Cerebellar nuclear complex (tissue), 1 donor: ENCODE measurements around the gene ORC3.
A peak's percentile ranks its signal among the peaks of the same experiment; 100 is the strongest.
"Not testable (repeated sequence)": the region's sequence is repeated elsewhere in the genome, so short reads cannot be mapped to it uniquely, and the experiment has no call there.

Source experiments
- DNase-seq, 2 experiments: peaks; one replicate each; lab custom pipeline; 2025; lab: John Stamatoyannopoulos, UW

Gene ORC3

GRCh38 chr6:87697581-87698546, 107.9 kb downstream of the ORC3 start:
- no peak for DNase-seq

- DNase-seq, result no peak
Measured at GRCh38 chr6:87698547-87699006, 108.6 kb downstream of the ORC3 start.

- no peak for DNase-seq
Measured at GRCh38 chr6:87699576-87699975, 109.6 kb downstream of the ORC3 start.

DNA sequence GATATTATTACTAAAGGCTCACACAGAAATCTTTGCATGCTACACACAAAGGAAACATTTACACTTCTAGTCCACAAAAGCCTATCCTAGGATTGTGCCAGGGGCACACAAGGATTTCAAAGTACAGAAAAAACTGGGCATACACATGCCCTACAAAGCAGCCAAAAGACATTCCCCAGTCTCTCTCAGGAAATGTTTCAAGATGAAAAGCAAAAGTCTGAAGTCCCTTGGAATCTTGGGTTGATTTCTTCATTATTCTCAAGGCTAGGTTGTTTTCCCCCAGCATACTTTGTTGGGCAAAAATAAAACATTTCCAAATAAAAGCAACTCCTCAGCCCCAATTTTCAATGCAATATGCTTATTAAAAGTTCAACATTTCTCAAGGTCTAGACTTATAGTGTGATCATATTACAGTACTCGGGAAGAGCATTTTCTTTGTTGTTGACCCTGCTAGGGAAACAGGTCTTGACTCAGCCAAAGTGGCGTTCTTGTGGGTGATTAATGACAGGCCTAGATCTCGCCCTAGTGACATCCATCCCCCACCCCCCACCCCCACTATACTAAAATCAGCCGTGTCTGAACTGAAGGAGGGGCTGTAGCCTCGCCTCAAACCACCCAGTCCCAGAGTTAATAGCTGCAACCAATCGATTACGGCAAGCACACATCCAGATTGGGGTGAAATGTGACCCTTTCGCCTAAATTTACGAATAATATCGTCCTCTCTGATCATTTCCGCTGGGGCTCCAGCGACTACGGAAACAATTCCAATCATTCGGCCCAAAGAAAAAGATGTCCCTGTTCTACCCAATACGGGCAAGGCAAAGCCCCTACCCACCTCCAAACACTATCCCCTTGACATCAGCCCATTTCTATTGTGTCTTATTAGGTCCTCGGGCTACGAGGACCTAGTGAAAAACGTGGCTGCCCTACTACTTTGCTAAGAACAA, 110.7 kb downstream of the ORC3 start:
- DNase-seq, result no peak

GRCh38 chr6:87701344-87701675, 111.4 kb downstream of the ORC3 start:
- DNase-seq, result no peak

DNA sequence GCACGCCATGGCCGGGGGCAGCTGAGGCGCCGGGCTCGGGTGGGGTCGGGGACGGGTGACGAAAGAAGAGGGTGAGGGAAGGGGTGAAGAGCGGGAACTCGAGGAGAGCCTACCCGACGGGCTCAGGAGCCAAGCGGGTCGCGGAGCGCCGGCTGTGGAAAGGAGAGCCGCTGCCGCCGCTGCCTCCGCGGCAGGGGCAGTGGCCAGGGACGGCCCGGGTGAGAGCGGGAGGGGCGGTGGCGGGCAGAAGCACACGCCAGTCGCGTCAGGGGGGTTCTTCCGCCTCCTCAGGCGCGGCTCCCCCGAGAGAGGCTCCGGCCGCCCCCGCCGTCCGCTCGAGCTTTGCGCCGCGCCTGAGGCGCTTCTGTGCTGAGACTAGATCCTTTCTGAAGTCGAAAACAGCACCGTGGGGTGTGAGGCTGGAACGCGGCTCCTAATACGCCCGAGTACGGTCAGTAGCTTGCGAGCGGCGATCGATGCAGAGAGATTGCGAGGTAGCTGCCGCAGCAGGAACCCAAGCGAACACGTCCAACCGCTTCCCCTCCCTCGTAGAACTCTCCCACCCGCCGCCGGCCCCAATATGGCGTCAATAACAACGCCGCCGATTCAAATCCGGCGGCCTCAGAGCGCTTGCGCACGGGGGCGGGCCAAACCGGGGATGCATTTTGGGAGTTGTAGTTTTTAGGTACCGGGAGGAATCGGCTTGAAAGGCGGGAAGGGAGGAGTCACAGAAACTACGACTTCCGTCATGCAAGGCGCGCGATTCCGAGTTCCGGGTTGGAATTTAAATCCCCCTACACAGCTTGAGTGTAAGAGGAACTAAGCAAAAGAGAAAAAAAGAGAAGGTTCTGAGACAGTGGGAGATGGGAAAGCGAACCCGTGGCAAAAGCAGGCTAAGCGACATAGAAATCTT, 112.0 kb downstream of the ORC3 start, which contains the start of gene AKIRIN2:
TSS of gene AKIRIN2 (minus strand) at position 558 of the 913 bp plus-strand sequence. CDS start at position 9, 549 bp downstream.
- peak; percentile 86 to 91 for DNase-seq

DNA sequence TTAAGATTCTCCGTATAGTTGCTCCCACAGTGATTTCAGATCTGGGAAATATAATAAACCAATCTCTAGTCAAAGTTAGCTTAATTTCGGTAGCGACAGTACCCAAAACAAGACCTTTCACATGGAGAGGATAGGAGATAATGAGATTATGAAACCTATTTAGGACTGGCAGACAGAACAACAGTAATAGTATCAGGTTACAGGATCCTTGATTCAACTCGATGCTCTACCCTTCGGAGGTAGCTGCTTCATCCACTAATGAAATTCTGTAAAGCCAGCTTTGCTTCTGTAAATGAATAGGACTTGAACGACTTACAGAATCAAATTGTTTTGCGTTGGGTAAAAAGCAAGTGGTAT, 112.6 kb downstream of the ORC3 start:
- DNase-seq, result no peak

DNA sequence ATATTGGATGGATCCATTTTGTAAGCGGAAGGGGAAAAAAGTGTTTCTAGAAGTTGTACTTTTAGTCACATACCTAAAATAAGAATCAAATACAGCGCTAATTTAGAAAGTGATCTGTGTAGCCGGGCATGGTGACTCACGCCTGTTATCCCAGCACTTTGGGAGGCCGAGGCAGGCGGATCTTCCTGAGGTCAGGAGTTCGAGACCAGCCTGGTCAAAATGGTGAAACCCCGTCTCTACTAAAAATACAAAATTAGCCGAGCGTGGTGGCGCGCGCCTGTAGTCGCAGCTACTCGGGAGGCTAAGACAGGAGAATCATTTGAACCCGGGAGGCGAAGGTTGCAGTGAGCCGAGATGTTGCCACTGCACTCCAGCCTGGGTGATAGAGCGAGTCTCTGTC, 113.1 kb downstream of the ORC3 start:
- not testable (repeated sequence) for DNase-seq

- DNase-seq, result no peak
Measured at GRCh38 chr6:87705070-87705691, 115.2 kb downstream of the ORC3 start.

- no peak for DNase-seq
Measured at GRCh38 chr6:87706187-87706966, 116.4 kb downstream of the ORC3 start.

GRCh38 chr6:87708581-87709427, 118.9 kb downstream of the ORC3 start:
- not testable (repeated sequence) for DNase-seq

DNA sequence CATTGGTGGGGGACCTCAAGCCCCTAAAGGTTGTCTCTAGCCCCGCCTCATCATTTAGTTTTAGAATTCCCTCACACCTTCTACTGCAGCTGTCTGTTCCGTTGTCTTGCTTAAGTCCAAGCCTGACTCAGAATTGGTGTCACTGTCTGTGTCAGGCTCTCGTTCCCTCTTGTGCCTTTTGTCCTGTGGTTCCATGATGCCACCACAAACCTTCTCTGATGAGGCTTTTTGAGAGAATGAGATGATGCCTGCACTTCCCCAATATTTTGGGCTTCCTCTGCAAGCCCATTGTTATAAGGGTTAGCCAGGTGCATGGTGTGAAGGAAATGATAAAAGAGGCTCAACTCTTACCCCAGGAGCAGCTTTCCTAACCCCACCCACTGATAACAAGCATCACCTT, 120.2 kb downstream of the ORC3 start:
- DNase-seq, result no peak

GRCh38 chr6:87712713-87713112, 122.8 kb downstream of the ORC3 start:
- DNase-seq, result not testable (repeated sequence)

DNA sequence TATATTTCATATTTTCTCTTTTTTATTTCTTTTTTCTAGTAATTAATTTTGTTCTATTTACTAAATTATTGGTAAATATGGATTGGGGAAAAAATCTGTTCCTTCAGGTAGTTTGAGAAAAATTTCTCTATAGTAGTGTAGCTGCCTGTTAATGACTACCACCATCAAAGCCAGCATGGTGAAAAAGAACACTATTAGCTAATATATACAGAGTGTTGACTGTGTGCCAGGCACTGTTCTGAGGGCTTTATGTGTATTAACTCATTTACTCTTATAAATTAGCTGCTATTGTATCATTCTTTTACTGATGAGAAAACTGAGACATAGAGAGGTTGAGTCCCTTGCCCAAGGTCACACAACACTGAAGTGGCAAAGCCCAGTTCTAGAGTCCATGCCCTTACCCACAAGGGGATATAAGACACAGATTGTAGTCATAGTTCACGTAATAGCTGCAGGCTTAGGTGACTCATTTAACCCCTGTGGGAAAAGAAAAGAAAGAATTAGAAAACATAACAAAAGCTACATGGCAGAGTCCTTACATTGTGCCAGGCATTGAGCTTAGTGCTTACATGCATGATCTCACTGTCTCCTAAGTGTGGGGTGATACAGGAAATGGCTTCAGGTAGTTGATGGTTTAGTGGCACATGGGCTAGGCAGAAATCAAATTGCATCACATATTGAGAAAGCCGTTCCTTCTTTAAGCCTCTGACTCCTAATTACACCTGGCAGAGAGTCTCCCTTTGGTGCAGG, 124.3 kb downstream of the ORC3 start:
- no peak for DNase-seq
